Astrocyte of the cerebellum (primary cell): ENCODE measurements around the gene FAM184A.

Experiments used
- DNase-seq: peaks from one replicate; pipeline ENCODE4 v3.0.0-alpha.2; 2011; ENCODE audit warnings: low read depth
- H3K4me3 ChIP-seq: 2 replicates; pipeline ENCODE4 v1.5.1; 2011; ENCODE audit warnings: mild to moderate bottlenecking, low read depth, low read length, moderate library complexity
- CTCF ChIP-seq: IDR thresholded peaks from 2 replicates; pipeline ENCODE4 v1.5.1; 2012; ENCODE audit warnings: low read length, low read depth, moderate library complexity, mild to moderate bottlenecking; ENCODE audit errors: missing control alignments
- in situ Hi-C: cut with HindIII; loops from 2 replicates; pipeline ENCODE4 v1.10.0; 2017; ENCODE audit warnings: low sequenced_read_pairs

FAM184A gene

GRCh38 chr6:118992186-118992795 is 86.2 kb downstream of the FAM184A start:
- in situ Hi-C loops = no loop called here
- no peak for TF ChIP-seq CTCF
- DNase-seq = no peak

GRCh38 chr6:118986312-118986711 is 92.2 kb downstream of the FAM184A start:
- DNase-seq = no peak
- TF ChIP-seq CTCF = no peak
- no peak overlapping the region for H3K4me3 ChIP-seq
- in situ Hi-C loops = no loop called here

More at GRCh38 chr6:118992186-118992795, 86.2 kb downstream of the FAM184A start:
- no peak overlapping the region for H3K4me3 ChIP-seq

- DNase-seq = no peak
- TF ChIP-seq CTCF = no peak
- in situ Hi-C loops = no loop called here
- H3K4me3 ChIP-seq = no peak overlapping the region
These were observed 93.2 kb downstream of the FAM184A start for GRCh38 chr6:118985123-118985830.

- H3K4me3 ChIP-seq = no peak overlapping the region
- DNase-seq = no peak
- in situ Hi-C loops = no loop called here
- TF ChIP-seq CTCF = no peak
These were observed 94.1 kb downstream of the FAM184A start for GRCh38 chr6:118984342-118984741.

- H3K4me3 ChIP-seq = no peak overlapping the region
- TF ChIP-seq CTCF = no peak
- DNase-seq = no peak
- in situ Hi-C loops = no loop called here
These were observed 95.9 kb downstream of the FAM184A start for GRCh38 chr6:118982575-118982911.

GRCh38 chr6:118981884-118982574 is 96.4 kb downstream of the FAM184A start:
- TF ChIP-seq CTCF = no peak
- in situ Hi-C loops = no loop called here
- no peak for DNase-seq
- H3K4me3 ChIP-seq = no peak overlapping the region
